Measurements from ENCODE around the gene ZNF780B. TPM values are rescaled to one million over a fixed set of nuclear protein-coding genes. Genes with fewer than 3 reads are reported as not detected.

Gene ZNF780B
- total and polyA plus RNA-seq, 9 donors, result 5.4 to 36.1 (median 25.4) TPM

DNA sequence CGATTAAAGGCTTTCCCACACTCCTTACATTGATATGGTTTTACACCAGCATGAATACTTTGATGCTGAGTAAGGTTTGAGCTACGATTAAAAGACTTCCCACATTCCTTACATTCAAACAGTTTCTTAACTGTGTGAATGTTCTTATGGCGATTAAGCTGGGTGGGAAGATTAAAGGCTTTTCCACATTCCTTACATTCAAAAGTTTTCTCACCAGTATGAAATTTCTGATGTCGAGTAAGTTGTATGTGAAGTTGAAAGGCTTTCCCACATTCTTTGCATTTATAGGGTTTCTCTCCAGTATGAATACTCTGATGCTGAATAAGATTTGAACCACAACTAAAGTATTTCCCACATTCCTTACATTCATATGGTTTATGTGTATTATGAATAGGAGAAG lies 20.0 kb downstream of the ZNF780B start:
- 93 to 97% (median 96%) methylated on average over 4 of the region's 4 CpGs for WGBS, 3 donors
- peaks cover 3 to 18% of the 10 kb centered on the region in 2 donors for H3K9me3 ChIP-seq
- DNase-seq, result no peak
- intact Hi-C loops (cut with DNase I), result no loop called here
- no peak overlapping the region for H3K4me3 ChIP-seq
- H3K36me3 ChIP-seq, result no peaks in the 10 kb centered on the region
- no peak overlapping the region for H3K27ac ChIP-seq
- TF ChIP-seq, protein P1, sequence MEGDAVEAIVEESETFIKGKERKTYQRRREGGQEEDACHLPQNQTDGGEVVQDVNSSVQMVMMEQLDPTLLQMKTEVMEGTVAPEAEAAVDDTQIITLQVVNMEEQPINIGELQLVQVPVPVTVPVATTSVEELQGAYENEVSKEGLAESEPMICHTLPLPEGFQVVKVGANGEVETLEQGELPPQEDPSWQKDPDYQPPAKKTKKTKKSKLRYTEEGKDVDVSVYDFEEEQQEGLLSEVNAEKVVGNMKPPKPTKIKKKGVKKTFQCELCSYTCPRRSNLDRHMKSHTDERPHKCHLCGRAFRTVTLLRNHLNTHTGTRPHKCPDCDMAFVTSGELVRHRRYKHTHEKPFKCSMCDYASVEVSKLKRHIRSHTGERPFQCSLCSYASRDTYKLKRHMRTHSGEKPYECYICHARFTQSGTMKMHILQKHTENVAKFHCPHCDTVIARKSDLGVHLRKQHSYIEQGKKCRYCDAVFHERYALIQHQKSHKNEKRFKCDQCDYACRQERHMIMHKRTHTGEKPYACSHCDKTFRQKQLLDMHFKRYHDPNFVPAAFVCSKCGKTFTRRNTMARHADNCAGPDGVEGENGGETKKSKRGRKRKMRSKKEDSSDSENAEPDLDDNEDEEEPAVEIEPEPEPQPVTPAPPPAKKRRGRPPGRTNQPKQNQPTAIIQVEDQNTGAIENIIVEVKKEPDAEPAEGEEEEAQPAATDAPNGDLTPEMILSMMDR (IDR thresholded peaks at IDR 0.05), result no peak
- no peaks in the 10 kb centered on the region for H3K4me1 ChIP-seq (ENCODE audit: insufficient read depth)
- no peaks in the 10 kb centered on the region for H3K27me3 ChIP-seq

- WGBS, 3 donors, result 98 to 99% (median 98%) methylated on average over 2 of the region's 2 CpGs
- H3K9me3 ChIP-seq, result peaks cover 3 to 18% of the 10 kb centered on the region in 2 donors
- no peak for TF ChIP-seq EP300 (IDR thresholded peaks at IDR 0.05)
- TF ChIP-seq, protein P1 (IDR thresholded peaks at IDR 0.05), result no peak
- TF ChIP-seq POLR2A (IDR thresholded peaks at IDR 0.05), result no peak
- no peak overlapping the region for H3K4me3 ChIP-seq
- intact Hi-C loops (cut with DNase I), result no loop called here
- H3K27ac ChIP-seq, result no peak overlapping the region
- H3K4me1 ChIP-seq (ENCODE audit: insufficient read depth), result no peaks in the 10 kb centered on the region
- no peak for DNase-seq
- no peaks in the 10 kb centered on the region for H3K27me3 ChIP-seq
- no peaks in the 10 kb centered on the region for H3K36me3 ChIP-seq
Measured at GRCh38 chr19:40033989-40034560, 22.0 kb downstream of the ZNF780B start.

DNA sequence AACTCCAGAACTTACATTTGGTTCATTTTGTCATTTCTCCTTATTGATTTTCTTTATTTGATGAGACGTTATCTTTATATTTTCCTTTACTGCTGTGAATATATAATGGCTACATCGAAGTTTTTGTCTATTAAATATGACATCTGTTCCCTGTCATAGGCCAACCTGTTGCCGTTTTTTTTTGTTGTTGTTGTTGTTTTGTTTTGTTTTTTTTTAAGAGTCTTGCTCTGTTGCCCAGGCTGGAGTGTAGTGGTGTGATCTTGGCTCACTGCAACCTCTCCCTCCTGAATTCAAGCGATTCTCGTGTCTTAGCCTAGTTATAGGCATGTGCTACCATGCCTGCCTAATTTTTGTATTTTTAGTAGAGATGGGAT lies 29.4 kb downstream of the ZNF780B start:
- peaks cover 0 to 8% of the 10 kb centered on the region in 2 donors for H3K9me3 ChIP-seq
- no peak overlapping the region for H3K27ac ChIP-seq
- WGBS, 3 donors, result 87 to 96% (median 96%) methylated on average over 5 of the region's 5 CpGs
- no peaks in the 10 kb centered on the region for H3K4me1 ChIP-seq (ENCODE audit: insufficient read depth)
- no peak for TF ChIP-seq POLR2A (IDR thresholded peaks at IDR 0.05)
- no peak for TF ChIP-seq EP300 (IDR thresholded peaks at IDR 0.05)
- TF ChIP-seq, protein P1 (IDR thresholded peaks at IDR 0.05), result no peak
- no peak for DNase-seq
- no peaks in the 10 kb centered on the region for H3K36me3 ChIP-seq
- intact Hi-C loops (cut with DNase I), result no loop called here
- no peak overlapping the region for H3K4me3 ChIP-seq
- H3K27me3 ChIP-seq, result no peaks in the 10 kb centered on the region

DNA sequence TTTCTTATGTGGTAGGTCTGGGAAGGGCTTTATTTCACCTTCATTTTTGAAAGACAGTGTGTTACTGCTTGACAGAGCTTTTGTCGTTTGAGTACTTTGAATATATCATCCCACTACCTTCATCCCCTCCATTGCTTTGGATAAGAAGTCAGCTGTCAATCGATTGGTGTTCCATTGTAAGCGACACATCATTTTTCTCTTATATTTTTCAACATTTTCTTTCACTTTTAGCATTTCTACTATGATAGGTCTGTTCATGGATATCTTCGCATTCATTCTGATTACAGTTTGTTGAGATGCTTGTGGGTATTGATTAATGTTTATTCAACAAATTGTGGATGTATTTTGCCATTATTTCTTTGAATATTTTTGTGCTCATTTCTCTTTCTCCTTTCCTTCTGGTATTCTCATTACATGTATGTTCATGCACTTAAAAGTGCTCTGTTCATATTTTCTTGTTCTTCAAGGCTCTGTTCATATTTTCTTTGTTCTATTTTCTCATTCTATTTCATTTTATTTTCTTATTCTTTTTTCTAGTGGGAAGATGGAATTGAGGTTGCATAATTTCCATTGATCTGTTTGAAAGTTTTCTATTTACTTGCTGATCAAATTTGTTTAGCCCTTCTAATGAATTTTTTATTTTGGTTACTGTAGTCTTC lies 30.0 kb downstream of the ZNF780B start:
- no peaks in the 10 kb centered on the region for H3K36me3 ChIP-seq
- no peaks in the 10 kb centered on the region for H3K27me3 ChIP-seq
- 86 to 96% (median 96%) methylated on average over 4 of the region's 4 CpGs for WGBS, 3 donors
- no peaks in the 10 kb centered on the region for H3K4me1 ChIP-seq (ENCODE audit: insufficient read depth)
- no peak for TF ChIP-seq EP300 (IDR thresholded peaks at IDR 0.05)
- no peak for TF ChIP-seq POLR2A (IDR thresholded peaks at IDR 0.05)
- TF ChIP-seq, protein P1 (IDR thresholded peaks at IDR 0.05), result no peak
- H3K9me3 ChIP-seq, result peaks cover 0 to 3% of the 10 kb centered on the region in 2 donors
- no peak overlapping the region for H3K27ac ChIP-seq
- intact Hi-C loops (cut with DNase I), result no loop called here
- no peak overlapping the region for H3K4me3 ChIP-seq
- DNase-seq, result no peak
